A673 (cell line): ENCODE results near the gene PLA2G4C.

Experiments used
- CTCF ChIP-seq: fragments of 300-800, 200-600 bp; sonication (generic); conservative IDR thresholded peaks from 2 replicates; pipeline ENCODE4 v1.5.1; 2017; ENCODE audit warnings: low read depth, mild to moderate bottlenecking, antibody characterized with exemption, low read length, moderate library complexity, mixed read lengths
- EZH2 ChIP-seq: fragments of 200-600 bp; sonication (generic); IDR thresholded peaks from 2 replicates; pipeline ENCODE4 v1.6.1; 2017; ENCODE audit warnings: borderline replicate concordance, low read depth, mild to moderate bottlenecking, mixed read lengths, antibody characterized with exemption, low read length; ENCODE audit not compliant: poor library complexity, severe bottlenecking

- TF ChIP-seq CTCF (no peak), EZH2 (no peak)
Observed at GRCh38 chr19:48036765-48037164, 73.9 kb downstream of the PLA2G4C start.
